BLaER1 treated with 17β-estradiol and CSF1 and Interleukin-3, amounts not matched to agents 10 nM and 100 nM (cell line): ENCODE measurements around the gene ANTXR2.

Source experiments
- H3K27ac ChIP-seq, 11 experiments: shearing (Covaris generic); formaldehyde crosslinking; 2 replicates each; pipeline ENCODE4 v1.8.1; 2022
- H3K27me3 ChIP-seq, 11 experiments: shearing (Covaris generic); formaldehyde crosslinking; 2 replicates each; pipeline ENCODE4 v1.8.1; 2022
- H3K36me3 ChIP-seq, 11 experiments: shearing (Covaris generic); formaldehyde crosslinking; 2 replicates each; pipeline ENCODE4 v1.8.1; 2022
- H3K4me1 ChIP-seq, 10 experiments: shearing (Covaris generic); formaldehyde crosslinking; 2 replicates each; pipeline ENCODE4 v1.8.1; 2022
- H3K4me2 ChIP-seq, 11 experiments: shearing (Covaris generic); formaldehyde crosslinking; 2 replicates each; pipeline ENCODE4 v1.8.1; 2022
- H3K4me3 ChIP-seq, 10 experiments: shearing (Covaris generic); formaldehyde crosslinking; 2 replicates each; pipeline ENCODE4 v1.8.1; 2022
- H3K9ac ChIP-seq, 11 experiments: shearing (Covaris generic); formaldehyde crosslinking; 2 replicates each; pipeline ENCODE4 v1.8.1; 2022
- H3K9me3 ChIP-seq, 11 experiments: shearing (Covaris generic); formaldehyde crosslinking; replicated peaks in 1 of 11; 2 replicates each; pipeline ENCODE4 v1.8.1; 2022
- H4K20me1 ChIP-seq, 11 experiments: shearing (Covaris generic); formaldehyde crosslinking; 2 replicates each; pipeline ENCODE4 v1.8.1; 2022
- Cebpa-rat ChIP-seq, 11 experiments: shearing (Covaris generic); IDR thresholded peaks; 2 replicates each; pipeline ENCODE4 v1.8.1; 2022

ANTXR2 gene

DNA sequence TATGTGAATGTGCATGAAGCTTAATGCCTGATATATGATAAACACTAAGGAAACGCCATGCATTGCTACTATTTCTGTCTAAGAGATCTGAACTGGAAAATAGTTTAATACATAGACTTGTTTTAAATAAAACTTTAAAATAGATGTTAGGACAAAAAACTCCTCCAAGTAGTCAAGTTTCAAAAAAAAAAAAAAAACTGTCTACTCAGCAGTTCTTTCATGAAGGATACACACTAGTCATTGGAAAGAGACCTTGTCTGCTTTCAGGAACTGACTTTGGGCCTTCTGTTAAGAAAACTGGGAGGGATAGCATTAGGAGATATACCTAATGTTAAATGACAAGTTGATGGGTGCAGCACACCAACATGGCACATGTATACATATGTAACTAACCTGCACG lies 138.4 kb downstream of the ANTXR2 start:
- Histone ChIP-seq H3K9me3 (no peaks in the 10 kb centered on the region), H3K4me2 (no peak overlapping the region), H3K4me3 (no peak overlapping the region), H3K36me3 (peaks cover 0 to 47% (median 0%) of the 10 kb centered on the region in 11 experiments; a peak in 5 of 22 replicates), H3K4me1 (0 out of 20 replicates have a peak, but pooled peaks cover 0 to 3% (median 0%) of the 10 kb centered on the region in 10 experiments), H3K27ac (no peak overlapping the region), H3K9ac (no peak overlapping the region), H3K27me3 (no peaks in the 10 kb centered on the region), H4K20me1 (peaks cover 0 to 5% (median 0%) of the 10 kb centered on the region in 11 experiments; a peak in 1 of 22 replicates)
- no peak for TF ChIP-seq Cebpa-rat (IDR thresholded peaks at IDR 0.05)

DNA sequence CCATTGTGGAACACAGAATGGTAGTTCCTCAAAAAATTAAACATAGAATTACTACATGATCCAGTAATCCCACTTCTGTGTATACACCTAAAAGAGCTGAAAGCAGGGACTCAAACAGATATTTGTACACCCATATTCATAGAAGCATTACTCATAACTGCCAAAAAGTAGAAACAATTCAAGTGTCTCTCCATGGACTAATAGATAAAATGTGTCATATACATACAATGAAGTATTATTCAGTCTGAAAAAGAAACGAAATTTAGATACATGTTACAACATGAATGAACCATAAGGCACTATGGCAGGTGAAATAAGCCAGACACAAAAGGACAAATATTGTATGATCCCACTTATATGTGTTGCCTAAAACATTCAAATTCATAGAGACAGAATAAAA lies 145.1 kb downstream of the ANTXR2 start:
- Histone ChIP-seq H3K9me3 (no peaks in the 10 kb centered on the region), H3K4me2 (no peak overlapping the region), H4K20me1 (peaks cover 0 to 12% (median 0%) of the 10 kb centered on the region in 11 experiments; a peak in 2 of 22 replicates), H3K9ac (no peak overlapping the region), H3K27me3 (no peaks in the 10 kb centered on the region), H3K4me3 (no peak overlapping the region), H3K27ac (no peak overlapping the region), H3K4me1 (peaks cover 0 to 21% (median 8%) of the 10 kb centered on the region in 10 experiments; a peak in 12 of 20 replicates), H3K36me3 (peaks cover 0 to 42% (median 0%) of the 10 kb centered on the region in 11 experiments; a peak in 4 of 22 replicates)
- no peak for TF ChIP-seq Cebpa-rat (IDR thresholded peaks at IDR 0.05)

DNA sequence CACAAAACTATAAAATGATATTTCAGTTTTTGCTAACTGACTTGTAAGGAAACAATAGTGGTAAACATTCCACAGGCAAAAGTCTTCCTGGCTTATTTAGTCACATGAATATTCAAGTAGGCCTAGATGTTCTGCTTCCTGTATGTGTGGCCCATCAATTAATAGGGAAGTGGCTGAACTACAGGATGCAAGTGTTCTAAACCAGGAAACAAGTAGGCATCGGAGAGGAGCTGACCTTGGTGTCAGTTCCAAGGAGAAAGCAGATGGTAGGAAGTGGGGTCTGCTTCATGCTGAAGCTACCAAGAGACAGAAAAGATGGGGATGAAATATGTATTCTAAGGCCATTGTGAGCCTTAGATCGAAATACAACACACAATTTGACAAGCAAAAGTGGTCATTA lies 149.7 kb downstream of the ANTXR2 start:
- Histone ChIP-seq H4K20me1 (peaks cover 0 to 11% (median 0%) of the 10 kb centered on the region in 11 experiments; a peak in 2 of 22 replicates), H3K27ac (peak overlapping the region in 4 of 11 experiments; percentile 23 to 49 (median 41); a peak in 5 of 22 replicates), H3K4me1 (peaks cover 0 to 23% (median 8%) of the 10 kb centered on the region in 10 experiments; a peak in 12 of 20 replicates), H3K27me3 (no peaks in the 10 kb centered on the region), H3K4me2 (peak overlapping the region in 7 of 11 experiments; percentile 12 to 55 (median 51); a peak in 14 of 22 replicates), H3K4me3 (no peak overlapping the region), H3K9ac (no peak overlapping the region), H3K36me3 (peaks cover 0 to 25% (median 0%) of the 10 kb centered on the region in 11 experiments; a peak in 3 of 22 replicates), H3K9me3 (no peaks in the 10 kb centered on the region)
- no peak for TF ChIP-seq Cebpa-rat (IDR thresholded peaks at IDR 0.05)

DNA sequence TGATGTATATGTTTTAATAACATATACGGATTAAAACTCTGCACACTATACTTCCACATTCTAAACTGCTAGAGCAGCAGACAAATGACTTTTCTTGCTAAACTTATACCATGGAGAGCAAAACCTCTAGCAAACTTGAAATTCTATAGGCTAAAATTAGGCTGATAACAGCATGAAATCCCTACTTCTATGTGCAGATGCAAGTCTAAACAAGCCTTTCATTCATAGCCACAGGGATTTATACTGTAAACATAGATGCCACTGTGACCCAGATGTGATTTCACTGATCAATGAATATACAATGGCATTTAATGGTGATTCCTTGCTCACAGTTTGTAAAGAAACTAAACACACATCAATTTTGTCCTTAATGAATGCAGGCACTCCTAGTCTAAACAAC lies 151.0 kb downstream of the ANTXR2 start:
- no peaks in the 10 kb centered on the region for H3K9me3 ChIP-seq
- no peak overlapping the region for H3K9ac ChIP-seq
- H3K4me1 ChIP-seq: peaks cover 0 to 23% (median 10%) of the 10 kb centered on the region in 10 experiments; a peak in 12 of 20 replicates
- H3K4me2 ChIP-seq: no peak overlapping the region
- no peaks in the 10 kb centered on the region for H3K27me3 ChIP-seq
- H3K4me3 ChIP-seq: no peak overlapping the region
- no peak for TF ChIP-seq Cebpa-rat (IDR thresholded peaks at IDR 0.05)
- no peak overlapping the region for H3K27ac ChIP-seq
- H3K36me3 ChIP-seq: peaks cover 0 to 13% (median 0%) of the 10 kb centered on the region in 11 experiments; a peak in 3 of 22 replicates
- H4K20me1 ChIP-seq: peaks cover 0 to 12% (median 0%) of the 10 kb centered on the region in 11 experiments; a peak in 3 of 22 replicates

DNA sequence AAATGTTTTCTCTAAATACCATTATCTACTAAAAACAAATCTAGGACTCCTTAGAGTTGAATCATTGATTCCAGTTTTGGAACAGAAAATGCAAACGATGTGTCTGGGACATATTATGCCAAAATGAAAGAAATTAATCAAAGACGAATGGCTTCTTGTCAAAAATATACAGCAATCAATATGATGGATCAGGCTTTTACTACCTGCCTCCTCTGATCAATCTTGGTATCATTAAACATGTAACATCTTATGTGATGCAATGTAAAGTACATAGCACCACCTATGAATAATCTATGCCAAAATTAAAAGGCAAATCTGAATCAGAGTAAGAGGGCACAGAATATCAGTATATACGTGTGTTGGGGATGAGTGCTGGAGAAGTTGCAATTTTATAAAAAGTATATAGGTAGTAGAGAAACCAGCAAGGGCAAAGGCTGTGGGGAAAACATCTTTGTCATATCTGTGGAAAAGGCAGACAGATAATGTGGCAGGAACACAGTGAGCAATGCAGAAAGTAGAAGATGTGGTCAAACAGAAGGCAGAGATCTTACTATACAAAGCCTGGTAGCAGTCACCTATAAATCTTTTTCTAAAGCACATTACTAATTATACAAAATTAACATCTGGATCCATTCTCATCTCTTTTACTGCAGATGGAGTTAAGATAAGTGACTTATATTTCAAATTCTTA lies 152.7 kb downstream of the ANTXR2 start:
- Histone ChIP-seq H3K4me2 (no peak overlapping the region), H4K20me1 (peaks cover 0 to 7% (median 0%) of the 10 kb centered on the region in 11 experiments; a peak in 3 of 22 replicates), H3K27ac (no peak overlapping the region), H3K9ac (no peak overlapping the region), H3K27me3 (no peaks in the 10 kb centered on the region), H3K9me3 (no peaks in the 10 kb centered on the region), H3K4me1 (peaks cover 0 to 23% (median 10%) of the 10 kb centered on the region in 10 experiments; a peak in 12 of 20 replicates), H3K36me3 (peaks cover 0 to 16% (median 0%) of the 10 kb centered on the region in 11 experiments; a peak in 2 of 22 replicates), H3K4me3 (no peak overlapping the region)
- TF ChIP-seq Cebpa-rat (IDR thresholded peaks at IDR 0.05): no peak

DNA sequence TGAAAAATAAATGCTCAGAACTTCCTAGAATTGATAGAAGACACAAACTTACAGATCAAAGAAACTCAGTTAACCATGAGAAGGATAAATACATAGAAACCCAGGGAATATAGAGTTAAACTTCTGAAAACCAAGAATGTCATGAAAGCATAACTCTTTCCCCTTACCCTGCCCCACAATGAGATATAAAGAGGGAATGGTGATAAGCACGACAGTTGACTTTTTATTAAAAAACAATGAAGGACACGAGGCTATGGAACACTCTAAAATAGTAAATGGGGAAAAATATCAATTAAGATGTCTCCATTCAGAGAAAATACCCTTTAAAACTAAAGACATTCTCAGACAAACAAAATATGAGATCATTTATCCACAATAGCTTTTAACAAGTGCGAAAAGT lies 154.7 kb downstream of the ANTXR2 start:
- H3K36me3 ChIP-seq: peaks cover 0 to 19% (median 0%) of the 10 kb centered on the region in 11 experiments; a peak in 2 of 22 replicates
- H3K9me3 ChIP-seq: no peaks in the 10 kb centered on the region
- H3K27ac ChIP-seq: no peak overlapping the region
- no peak overlapping the region for H3K4me2 ChIP-seq
- no peak overlapping the region for H3K4me3 ChIP-seq
- no peak overlapping the region for H3K9ac ChIP-seq
- no peak for TF ChIP-seq Cebpa-rat (IDR thresholded peaks at IDR 0.05)
- no peaks in the 10 kb centered on the region for H3K27me3 ChIP-seq
- peaks cover 0 to 24% (median 3%) of the 10 kb centered on the region in 10 experiments; a peak in 12 of 20 replicates for H3K4me1 ChIP-seq
- peaks cover 0 to 25% (median 0%) of the 10 kb centered on the region in 11 experiments; a peak in 2 of 22 replicates for H4K20me1 ChIP-seq

DNA sequence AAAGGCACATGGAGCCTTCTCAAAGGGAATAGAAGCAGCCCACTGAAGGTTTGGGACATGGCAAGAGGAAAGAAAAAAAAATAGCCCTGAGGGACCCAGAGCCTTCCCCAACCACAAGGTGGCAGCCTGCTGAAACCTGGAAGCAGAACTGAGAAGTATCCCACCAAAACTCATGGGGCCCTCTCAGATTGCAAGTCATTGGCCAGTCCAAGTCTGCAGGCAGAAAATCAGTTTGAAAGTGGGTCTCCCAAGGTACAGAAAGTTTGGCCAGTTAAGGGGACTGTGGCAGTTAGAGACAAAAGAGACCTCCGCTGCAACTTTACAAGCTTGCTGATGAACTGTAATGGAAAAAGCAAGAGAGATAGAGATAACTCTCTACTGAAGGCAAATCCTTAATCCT lies 155.8 kb downstream of the ANTXR2 start:
- no peak overlapping the region for H3K9ac ChIP-seq
- H3K36me3 ChIP-seq: peaks cover 0 to 19% (median 0%) of the 10 kb centered on the region in 11 experiments; a peak in 2 of 22 replicates
- TF ChIP-seq Cebpa-rat (IDR thresholded peaks at IDR 0.05): no peak
- peaks cover 0 to 22% (median 0%) of the 10 kb centered on the region in 10 experiments; a peak in 6 of 20 replicates for H3K4me1 ChIP-seq
- H3K4me3 ChIP-seq: no peak overlapping the region
- H4K20me1 ChIP-seq: peaks cover 0 to 31% (median 0%) of the 10 kb centered on the region in 11 experiments; a peak in 2 of 22 replicates
- H3K27me3 ChIP-seq: no peaks in the 10 kb centered on the region
- no peaks in the 10 kb centered on the region for H3K9me3 ChIP-seq
- H3K27ac ChIP-seq: no peak overlapping the region
- H3K4me2 ChIP-seq: peak overlapping the region in 1 of 11 experiments; percentile 22; a peak in 1 of 22 replicates

DNA sequence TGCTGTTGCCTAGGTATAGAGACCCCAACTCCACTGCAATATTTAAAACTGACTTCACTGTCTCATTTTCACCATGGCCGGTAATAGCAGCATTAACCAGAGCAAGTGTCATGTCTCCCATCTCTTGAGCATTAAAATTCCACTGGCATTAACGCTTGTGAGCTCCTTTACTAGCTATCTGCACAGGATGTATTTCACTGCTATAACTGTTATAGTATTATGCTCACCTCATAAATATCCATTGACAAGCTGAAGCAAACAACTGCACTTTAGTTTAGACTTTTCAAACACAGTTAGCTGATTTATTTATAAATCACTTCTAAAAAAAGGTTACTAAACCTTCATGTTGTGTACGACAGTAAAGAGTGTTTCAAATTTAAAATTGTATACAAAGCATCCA lies 157.8 kb downstream of the ANTXR2 start:
- Histone ChIP-seq H3K4me1 (peaks cover 0 to 22% (median 0%) of the 10 kb centered on the region in 10 experiments; a peak in 6 of 20 replicates), H3K27me3 (no peaks in the 10 kb centered on the region), H3K4me2 (no peak overlapping the region), H4K20me1 (peaks cover 0 to 34% (median 0%) of the 10 kb centered on the region in 11 experiments; a peak in 2 of 22 replicates), H3K9ac (no peak overlapping the region), H3K9me3 (no peaks in the 10 kb centered on the region), H3K36me3 (peaks cover 0 to 24% (median 0%) of the 10 kb centered on the region in 11 experiments; a peak in 3 of 22 replicates), H3K27ac (no peak overlapping the region), H3K4me3 (no peak overlapping the region)
- TF ChIP-seq Cebpa-rat (IDR thresholded peaks at IDR 0.05): no peak

DNA sequence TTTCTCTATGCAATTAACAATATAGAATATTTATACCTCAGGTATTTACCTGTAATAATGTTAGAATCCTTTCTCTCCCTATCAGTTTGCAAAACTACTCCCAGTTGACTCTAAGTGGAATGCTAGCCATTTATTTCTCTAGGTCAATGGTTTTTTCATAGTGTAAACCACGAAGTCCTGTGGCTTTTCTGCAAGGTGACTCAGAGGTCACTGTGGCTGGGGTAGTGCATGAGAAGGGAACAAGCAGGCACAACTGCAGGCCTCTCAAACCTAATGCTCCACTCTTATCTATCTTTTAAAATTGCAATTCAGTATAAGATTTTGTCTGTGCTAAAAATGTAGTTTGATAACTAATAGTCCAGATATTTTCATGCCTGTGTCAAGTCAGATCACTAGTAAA lies 159.4 kb downstream of the ANTXR2 start:
- no peak for TF ChIP-seq Cebpa-rat (IDR thresholded peaks at IDR 0.05)
- Histone ChIP-seq H4K20me1 (peaks cover 0 to 36% (median 0%) of the 10 kb centered on the region in 11 experiments; a peak in 2 of 22 replicates), H3K9ac (no peak overlapping the region), H3K4me1 (peaks cover 0 to 22% (median 0%) of the 10 kb centered on the region in 10 experiments; a peak in 6 of 20 replicates), H3K36me3 (peaks cover 0 to 30% (median 0%) of the 10 kb centered on the region in 11 experiments; a peak in 4 of 22 replicates), H3K9me3 (no peaks in the 10 kb centered on the region), H3K27me3 (no peaks in the 10 kb centered on the region), H3K4me2 (peak overlapping the region in 2 of 11 experiments; percentile 17 to 37; a peak in 2 of 22 replicates), H3K27ac (no peak overlapping the region), H3K4me3 (no peak overlapping the region)
